A549 (cell line): Measurements from ENCODE around the gene ABHD11.

Experiments used
- CTCF ChIP-seq: fragments of >200 bp; sonication (Bioruptor Twin); formaldehyde crosslinking; IDR thresholded peaks from 3 replicates; pipeline ENCODE4 v1.5.1; 2016
- ELK1 ChIP-seq: fragments of 150-350 bp; IDR thresholded peaks from 2 replicates; pipeline ENCODE4 v1.6.1; 2014; ENCODE audit warnings: low read depth, mild to moderate bottlenecking, low read length
- POLR2A ChIP-seq: IDR thresholded peaks from 2 replicates; pipeline ENCODE4 v1.6.1; 2012; ENCODE audit warnings: mild to moderate bottlenecking, low read length
- TP53 ChIP-seq: fragments of 250-450 bp; sonication (Bioruptor Pico); IDR thresholded peaks from 2 replicates; pipeline ENCODE4 v1.5.0; 2021; ENCODE audit warnings: mild to moderate bottlenecking, moderate library complexity
- TF ChIP-seq, protein P1 (sequence below): fragments of 250-450 bp; sonication (Bioruptor Pico); IDR thresholded peaks from 2 replicates; pipeline ENCODE4 v1.5.0; 2021; ENCODE audit warnings: mild to moderate bottlenecking, moderate library complexity, borderline replicate concordance

DNA sequence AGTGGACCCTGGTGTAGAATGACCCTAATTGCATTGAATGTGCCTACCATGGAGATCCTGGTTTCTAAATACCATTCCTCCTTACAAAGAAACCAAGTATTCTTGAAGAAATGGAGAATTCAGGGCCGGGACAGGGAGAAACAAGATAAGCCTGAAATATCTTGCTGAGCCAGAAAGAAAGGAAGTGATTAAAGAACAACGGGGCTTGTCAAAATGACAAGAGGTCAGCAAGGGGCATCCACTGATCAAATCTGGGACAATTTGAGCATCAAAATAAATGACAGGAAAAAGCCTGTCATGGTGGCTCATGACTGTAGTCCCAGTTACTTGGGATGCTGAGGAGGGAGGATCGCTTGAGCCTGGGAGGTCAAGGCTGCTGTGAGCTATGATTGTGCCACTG is 8.1 kb downstream of the ABHD11 start:
- TF ChIP-seq CTCF (no peak), ELK1 (no peak), POLR2A (no peak), TP53 (CRISPR knock-in tag) (no peak)
- TF ChIP-seq, protein P1, sequence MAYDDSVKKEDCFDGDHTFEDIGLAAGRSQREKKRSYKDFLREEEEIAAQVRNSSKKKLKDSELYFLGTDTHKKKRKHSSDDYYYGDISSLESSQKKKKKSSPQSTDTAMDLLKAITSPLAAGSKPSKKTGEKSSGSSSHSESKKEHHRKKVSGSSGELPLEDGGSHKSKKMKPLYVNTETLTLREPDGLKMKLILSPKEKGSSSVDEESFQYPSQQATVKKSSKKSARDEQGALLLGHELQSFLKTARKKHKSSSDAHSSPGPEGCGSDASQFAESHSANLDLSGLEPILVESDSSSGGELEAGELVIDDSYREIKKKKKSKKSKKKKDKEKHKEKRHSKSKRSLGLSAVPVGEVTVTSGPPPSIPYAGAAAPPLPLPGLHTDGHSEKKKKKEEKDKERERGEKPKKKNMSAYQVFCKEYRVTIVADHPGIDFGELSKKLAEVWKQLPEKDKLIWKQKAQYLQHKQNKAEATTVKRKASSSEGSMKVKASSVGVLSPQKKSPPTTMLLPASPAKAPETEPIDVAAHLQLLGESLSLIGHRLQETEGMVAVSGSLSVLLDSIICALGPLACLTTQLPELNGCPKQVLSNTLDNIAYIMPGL (CRISPR knock-in tag), result no peak
